Adipocyte (in vitro differentiated cells): ENCODE results near the gene SH3BP2.

Source experiments
- DNase-seq: peaks from one replicate; pipeline ENCODE4 v3.0.0-alpha.2; 2015; ENCODE audit warnings: low read depth
- H3K27me3 ChIP-seq: replicated peaks from 2 replicates; pipeline ENCODE4 v1.7.0; 2013; ENCODE audit warnings: mild to moderate bottlenecking, low read length, moderate library complexity; ENCODE audit not compliant: control insufficient read depth, insufficient read depth
- H3K36me3 ChIP-seq: 2 replicates; pipeline ENCODE4 v1.7.0; 2013; ENCODE audit warnings: low read length, mild to moderate bottlenecking, moderate library complexity; ENCODE audit not compliant: control insufficient read depth, insufficient read depth, severe bottlenecking
- H3K4me1 ChIP-seq: 2 replicates; pipeline ENCODE4 v1.7.0; 2013; ENCODE audit warnings: mild to moderate bottlenecking, low read length, moderate library complexity; ENCODE audit not compliant: control insufficient read depth, insufficient read depth
- H3K4me3 ChIP-seq: 2 replicates; pipeline ENCODE4 v1.7.0; 2013; ENCODE audit warnings: mild to moderate bottlenecking, low read length, moderate library complexity
- H3K9ac ChIP-seq: 2 replicates; pipeline ENCODE4 v1.7.0; 2013; ENCODE audit warnings: mild to moderate bottlenecking, low read length, moderate library complexity
- H3K9me3 ChIP-seq: 2 replicates; pipeline ENCODE4 v1.7.0; 2013; ENCODE audit warnings: mild to moderate bottlenecking, low read length, moderate library complexity; ENCODE audit not compliant: control insufficient read depth

Gene SH3BP2

DNA sequence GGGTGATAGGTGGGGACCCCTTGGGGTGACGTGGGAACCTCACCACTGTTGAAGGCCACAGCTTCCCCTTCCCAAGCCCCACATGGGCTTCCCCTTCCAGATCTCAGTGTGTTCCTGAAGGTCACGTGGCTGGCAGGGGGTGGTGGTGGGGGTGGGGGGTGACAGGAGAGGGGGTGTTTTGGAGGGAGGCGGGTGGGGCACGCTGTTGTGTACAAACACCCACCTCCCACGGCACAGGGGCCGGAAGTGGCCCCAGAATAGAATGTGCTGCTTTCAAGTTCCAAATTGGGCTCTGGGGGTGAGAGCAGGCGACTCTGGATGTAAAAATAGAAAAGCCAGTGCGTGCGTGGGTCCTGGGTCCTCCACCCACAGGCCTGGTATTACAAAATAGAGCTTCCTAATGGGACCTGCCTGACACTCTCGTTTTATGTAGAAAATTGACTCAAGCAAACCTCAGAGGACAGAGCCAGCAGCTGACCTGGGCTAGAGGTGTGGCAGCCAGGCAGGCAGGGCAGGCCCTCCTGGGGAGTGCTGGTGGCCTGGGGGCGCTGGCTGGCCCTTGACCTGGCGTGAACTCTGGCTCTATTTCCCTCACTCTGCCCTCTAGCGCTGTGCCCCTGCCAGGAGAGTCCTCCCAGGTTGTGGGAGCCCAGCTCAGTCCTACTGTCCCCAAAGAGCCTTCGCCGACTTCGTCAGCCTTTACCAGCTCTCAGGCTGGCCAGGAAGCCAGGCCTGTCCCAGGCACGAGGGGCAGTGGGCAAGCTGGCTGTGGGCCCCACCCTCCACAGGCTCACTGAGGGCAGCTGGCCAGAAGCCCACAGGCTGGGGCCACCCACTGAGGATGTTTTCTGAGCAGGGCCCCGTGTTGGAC, 5.4 kb upstream of the SH3BP2 start:
- H3K9ac ChIP-seq = no peak overlapping the region

DNA sequence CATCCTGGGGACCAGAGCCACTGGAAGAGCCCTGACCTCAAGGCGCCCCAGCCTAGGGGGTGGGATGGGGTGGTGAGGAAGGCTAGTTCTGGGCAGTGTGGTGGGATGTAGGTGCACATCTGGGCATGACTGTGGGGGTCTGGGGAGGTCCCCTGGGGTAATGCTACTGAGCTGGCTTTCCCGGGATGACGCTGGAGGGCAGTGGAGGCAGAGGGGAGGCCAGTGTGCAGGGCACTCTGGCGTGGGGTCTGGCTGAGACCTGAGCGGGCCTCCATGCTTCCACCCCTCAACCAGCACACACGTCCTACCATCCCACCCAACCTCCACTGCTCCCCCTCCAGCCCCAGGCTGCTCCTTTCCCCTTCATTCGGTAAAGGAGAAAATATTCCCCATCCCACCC, 4.8 kb upstream of the SH3BP2 start:
- Histone ChIP-seq H3K4me3 (no peak overlapping the region), H3K4me1 (peaks cover 4% of the 10 kb centered on the region), H3K36me3 (no peaks in the 10 kb centered on the region), H3K9ac (no peak overlapping the region), H3K27me3 (no peaks in the 10 kb centered on the region), H3K9me3 (peaks cover 7% of the 10 kb centered on the region)
- DNase-seq = no peak

More for the DNA sequence above, 5.4 kb upstream of the SH3BP2 start:
- H3K36me3 ChIP-seq = no peaks in the 10 kb centered on the region
- H3K4me3 ChIP-seq = no peak overlapping the region
- H3K9me3 ChIP-seq = peaks cover 13% of the 10 kb centered on the region
- no peaks in the 10 kb centered on the region for H3K27me3 ChIP-seq
- DNase-seq = no peak
- H3K4me1 ChIP-seq = peaks cover 4% of the 10 kb centered on the region

DNA sequence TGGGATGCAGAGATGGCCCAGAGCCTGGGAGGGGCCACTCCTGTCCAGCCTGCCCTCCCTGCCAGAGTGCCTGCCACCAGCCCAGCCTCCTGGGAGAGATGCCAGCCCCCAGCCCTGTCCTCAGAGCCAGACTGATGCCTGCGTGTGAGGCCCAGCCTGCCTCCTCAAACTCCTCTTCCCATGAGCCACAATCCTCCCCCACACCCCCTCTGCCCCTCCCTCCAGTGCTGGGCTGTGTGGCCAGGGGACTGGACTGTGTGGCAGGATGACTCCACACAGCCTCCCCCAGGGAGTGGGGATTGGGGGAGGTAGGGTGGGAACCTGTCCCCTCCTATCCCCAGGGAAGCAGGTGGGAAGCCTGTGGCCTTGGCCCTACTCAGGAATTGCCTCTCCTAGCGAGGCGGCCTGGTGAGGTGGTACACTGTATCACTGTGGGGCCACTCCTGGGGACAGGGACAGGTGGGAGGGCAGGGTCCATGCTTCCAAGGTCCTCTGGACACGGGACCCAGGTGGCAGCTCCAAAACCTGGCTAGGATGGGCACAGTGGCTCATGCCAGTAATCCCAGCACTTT, 4.3 kb upstream of the SH3BP2 start:
- no peak overlapping the region for H3K9ac ChIP-seq
- no peak overlapping the region for H3K4me3 ChIP-seq
- DNase-seq = peak; percentile 48

DNA sequence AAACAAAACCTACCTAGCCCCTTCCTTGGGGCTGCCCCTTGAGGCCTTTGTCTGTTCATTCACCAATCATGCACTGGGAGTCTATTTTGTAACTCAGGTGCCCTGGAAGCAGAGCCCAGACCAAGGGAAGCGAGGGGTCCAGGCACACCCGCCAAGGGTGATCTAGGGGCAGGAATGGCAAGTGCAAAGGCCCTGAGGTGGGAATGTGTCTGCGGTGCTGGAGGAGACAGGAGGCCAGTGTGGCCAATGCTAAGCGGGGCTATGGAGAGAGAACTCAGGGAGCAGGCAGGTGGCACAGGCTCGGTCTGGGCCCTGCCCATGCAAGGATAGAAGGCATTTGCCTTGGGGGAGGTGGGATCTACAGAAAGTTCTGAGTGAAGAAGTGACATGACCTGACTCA, 3.5 kb upstream of the SH3BP2 start:
- Histone ChIP-seq H3K9me3 (no peaks in the 10 kb centered on the region), H3K9ac (no peak overlapping the region), H3K4me1 (peaks cover 9% of the 10 kb centered on the region), H3K4me3 (no peak overlapping the region), H3K36me3 (no peaks in the 10 kb centered on the region), H3K27me3 (no peaks in the 10 kb centered on the region)
- DNase-seq = no peak

More for the DNA sequence above, 4.3 kb upstream of the SH3BP2 start:
- Histone ChIP-seq H3K36me3 (no peaks in the 10 kb centered on the region), H3K9me3 (peaks cover 2% of the 10 kb centered on the region), H3K27me3 (no peaks in the 10 kb centered on the region), H3K4me1 (peaks cover 5% of the 10 kb centered on the region)

DNA sequence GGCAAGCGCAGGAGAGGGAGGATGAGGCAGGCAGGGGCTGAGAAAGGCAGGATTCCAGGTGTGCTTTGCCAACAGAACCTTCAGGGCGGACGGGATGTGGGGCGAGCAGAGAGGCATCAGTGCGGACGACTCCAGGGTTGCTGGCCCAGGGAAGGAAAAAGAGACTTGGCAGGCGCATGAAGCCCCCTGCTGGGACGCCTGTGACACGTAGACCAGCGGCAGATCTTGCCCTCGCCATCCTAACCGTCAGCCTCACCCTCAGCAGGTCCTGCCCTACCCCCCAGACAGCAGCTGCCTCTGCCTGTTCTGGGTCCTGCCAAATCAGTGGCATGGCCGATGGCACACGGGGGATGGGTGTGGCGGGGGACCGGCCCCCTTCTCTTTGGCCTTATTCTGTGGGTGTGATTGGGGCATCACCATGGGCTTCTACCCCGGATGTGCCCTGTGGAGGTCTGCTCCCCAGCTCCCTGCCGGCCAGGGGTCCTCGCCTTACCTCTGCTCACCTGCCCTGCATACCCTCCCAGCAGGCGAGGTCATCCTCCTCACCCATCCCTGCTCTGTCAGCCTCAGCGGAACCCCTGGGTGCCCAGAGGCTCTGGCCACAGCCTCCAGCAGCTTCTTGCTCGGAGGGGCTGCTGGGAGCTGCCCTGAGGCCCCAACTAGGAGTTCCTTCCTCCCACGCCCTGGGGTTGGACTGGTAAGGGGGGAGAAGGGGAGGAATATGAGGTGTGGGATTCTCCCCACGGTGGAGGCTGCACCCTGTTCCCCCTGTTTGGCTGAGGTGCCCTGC, 2.9 kb upstream of the SH3BP2 start:
- no peak for DNase-seq
- Histone ChIP-seq H3K36me3 (no peaks in the 10 kb centered on the region), H3K4me3 (no peak overlapping the region), H3K27me3 (no peaks in the 10 kb centered on the region), H3K9me3 (no peaks in the 10 kb centered on the region), H3K4me1 (peaks cover 15% of the 10 kb centered on the region), H3K9ac (no peak overlapping the region)

DNA sequence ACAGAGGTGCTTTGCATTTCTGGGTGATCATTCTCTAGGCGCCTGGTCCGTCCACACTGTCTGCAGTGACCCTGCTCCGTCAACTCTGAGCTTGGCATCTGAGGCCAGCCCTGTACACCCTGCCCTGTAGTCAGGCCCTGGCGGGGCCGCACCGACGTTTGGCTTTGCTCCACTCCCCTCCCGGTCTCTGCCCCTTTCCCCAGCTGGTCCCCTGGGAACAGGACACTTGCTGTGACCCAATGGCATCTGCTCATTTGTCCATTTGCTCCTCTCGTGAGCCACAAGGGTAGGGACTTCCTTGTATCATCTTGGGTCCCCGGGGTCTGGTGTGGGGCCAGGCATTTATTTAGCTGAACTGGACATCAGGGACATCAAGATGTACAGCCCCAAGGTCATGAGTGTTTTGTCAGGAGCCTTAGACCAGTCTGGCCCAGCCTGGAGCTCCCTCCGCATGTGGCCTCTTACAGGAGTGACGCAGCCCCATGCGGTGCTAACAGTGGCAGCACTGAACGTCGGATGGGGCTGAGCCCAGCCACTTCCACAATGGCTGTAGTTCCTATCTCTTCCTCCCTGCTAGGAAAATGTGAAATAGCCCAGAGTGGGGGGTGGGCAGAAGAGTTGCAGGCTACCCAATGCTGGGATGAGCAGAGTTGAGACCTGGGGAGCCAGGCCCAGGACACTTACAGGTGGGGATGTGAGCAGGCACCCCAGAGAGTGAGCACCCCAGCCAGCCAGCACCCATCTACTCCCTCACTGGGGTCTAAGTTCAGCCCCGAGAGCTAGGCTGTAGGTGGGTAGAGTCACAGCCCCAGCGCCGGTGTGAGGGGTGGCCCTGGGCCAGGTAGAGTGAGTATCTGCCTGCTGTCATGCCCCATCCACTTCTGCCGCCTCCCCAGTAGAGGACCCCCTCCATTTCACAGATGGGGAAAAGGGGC, 2.0 kb upstream of the SH3BP2 start:
- H3K36me3 ChIP-seq = no peaks in the 10 kb centered on the region
- H3K27me3 ChIP-seq = no peaks in the 10 kb centered on the region
- no peak overlapping the region for H3K4me3 ChIP-seq
- H3K9me3 ChIP-seq = no peaks in the 10 kb centered on the region
- H3K4me1 ChIP-seq = peaks cover 22% of the 10 kb centered on the region
- no peak for DNase-seq
- H3K9ac ChIP-seq = no peak overlapping the region

DNA sequence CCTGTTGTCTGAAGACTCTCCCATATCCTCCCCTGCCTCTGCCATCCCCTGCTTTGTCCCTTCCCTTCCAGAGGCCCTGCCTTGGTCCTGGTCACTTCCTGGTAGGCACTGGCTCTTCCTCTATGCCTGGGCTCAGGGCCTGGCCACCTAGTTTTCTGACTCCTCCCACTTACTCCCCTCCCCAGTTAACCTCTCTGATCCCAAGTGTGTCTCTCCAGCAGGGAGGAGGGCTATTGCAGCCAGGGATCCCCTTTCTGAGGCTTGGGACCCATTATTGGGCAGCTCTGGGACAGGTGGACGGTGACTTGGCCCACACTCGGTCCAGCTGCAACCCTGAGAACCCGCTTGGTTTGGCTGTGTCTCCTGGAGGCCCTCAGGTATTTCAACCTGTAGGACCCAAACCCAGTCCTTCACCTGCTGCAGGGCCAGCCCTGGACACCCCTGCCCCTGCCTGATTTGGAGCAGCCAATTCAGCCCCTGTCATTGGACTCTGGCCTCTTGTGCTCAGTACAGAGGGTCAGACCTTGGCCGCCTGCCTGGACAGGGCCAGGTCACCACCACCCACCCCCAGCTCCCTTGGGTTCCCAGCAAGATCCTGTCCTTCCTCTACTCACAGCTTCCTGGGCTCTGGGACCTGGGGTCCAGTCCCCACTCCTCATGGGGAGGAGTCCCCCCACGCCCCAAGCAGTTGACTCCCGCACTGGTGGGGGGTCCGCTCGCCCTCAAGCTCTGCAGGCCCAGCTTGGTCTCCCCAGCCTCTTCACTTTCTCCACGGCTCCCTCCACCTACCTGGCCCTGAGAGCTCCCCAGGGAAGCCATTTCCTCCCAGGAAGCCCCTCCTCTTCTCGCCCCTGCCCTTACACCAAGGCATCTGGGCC, 1.1 kb upstream of the SH3BP2 start:
- H3K9me3 ChIP-seq = no peaks in the 10 kb centered on the region
- H3K4me1 ChIP-seq = peaks cover 29% of the 10 kb centered on the region
- H3K27me3 ChIP-seq = no peaks in the 10 kb centered on the region
- no peak overlapping the region for H3K9ac ChIP-seq
- no peak overlapping the region for H3K4me3 ChIP-seq
- no peak for DNase-seq
- peaks cover 3% of the 10 kb centered on the region for H3K36me3 ChIP-seq

DNA sequence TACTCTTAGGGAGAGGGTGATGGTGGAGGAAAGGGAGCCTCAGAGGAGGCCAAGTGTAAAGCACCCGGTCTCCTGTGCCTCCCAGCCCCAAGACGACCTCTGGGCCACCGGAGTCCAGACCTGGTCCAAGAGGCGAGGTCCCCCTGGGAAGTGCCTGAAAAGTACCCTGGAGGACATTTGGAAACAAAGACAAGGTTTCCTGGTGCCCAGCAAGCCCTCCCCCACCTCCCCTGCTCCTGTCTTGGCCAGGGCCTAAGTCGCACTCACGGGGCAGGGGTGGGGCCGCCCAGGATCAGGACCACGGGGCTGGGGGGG, 532 bp upstream of the SH3BP2 start:
- no peak overlapping the region for H3K4me3 ChIP-seq
- H3K36me3 ChIP-seq = peaks cover 5% of the 10 kb centered on the region
- no peak for DNase-seq
- peaks cover 33% of the 10 kb centered on the region for H3K4me1 ChIP-seq
- H3K9me3 ChIP-seq = no peaks in the 10 kb centered on the region
- H3K9ac ChIP-seq = no peak overlapping the region
- H3K27me3 ChIP-seq = no peaks in the 10 kb centered on the region

DNA sequence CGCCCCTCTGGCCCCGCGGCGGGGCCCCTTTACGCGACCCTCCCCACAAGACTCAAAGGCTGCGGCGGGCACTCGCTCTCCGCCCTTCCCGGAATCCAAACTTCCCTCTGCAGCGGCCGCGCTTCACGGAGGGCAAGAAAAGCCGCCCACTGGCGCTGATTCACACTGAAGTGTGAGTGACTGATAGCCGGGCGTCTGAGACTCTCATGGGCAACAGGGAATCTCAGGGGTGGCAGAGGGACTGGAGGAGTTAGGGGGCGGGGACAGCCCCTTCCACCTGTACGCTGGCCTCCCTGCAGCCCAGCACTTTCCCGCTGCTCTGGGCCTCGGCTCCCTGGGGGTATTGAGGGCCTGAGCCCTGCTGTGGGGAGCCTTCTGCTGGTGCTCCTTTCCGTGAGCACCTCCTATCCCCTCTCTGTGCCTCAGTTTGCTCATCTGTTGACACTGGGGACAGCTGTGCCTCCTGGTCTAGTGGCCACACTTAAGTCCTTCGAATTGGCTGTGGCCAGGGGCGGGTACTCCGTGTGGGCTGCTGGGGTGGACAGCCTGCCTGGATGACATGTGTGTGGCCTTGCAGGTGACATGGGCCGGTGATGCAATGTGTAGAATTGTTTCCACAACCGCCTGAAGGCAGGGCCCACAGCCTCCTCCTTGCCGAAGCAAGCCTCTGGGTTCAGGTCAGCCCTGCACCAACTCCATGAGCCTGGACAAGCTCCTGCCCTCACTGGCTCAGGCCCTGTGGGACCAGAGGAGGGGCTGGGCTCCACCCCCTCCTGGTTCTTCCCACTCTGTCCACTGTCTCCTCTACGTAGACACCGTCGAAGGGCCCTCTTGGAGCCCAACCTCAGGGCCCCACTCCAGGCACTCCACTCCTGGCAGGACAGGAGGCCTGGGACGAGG, 951 bp downstream of the SH3BP2 start:
- DNase-seq = peak; percentile 71

More for the DNA sequence above, 951 bp downstream of the SH3BP2 start:
- Histone ChIP-seq H3K9me3 (no peaks in the 10 kb centered on the region), H3K9ac (peak overlapping the region; percentile 82), H3K4me1 (peaks cover 33% of the 10 kb centered on the region), H3K36me3 (peaks cover 5% of the 10 kb centered on the region), H3K27me3 (no peaks in the 10 kb centered on the region), H3K4me3 (peak overlapping the region; percentile 82)
